Neural cell (in vitro differentiated cells): ENCODE results near the gene OR52E8. TPM values are rescaled to one million over a fixed set of nuclear protein-coding genes. Genes with fewer than 3 reads are reported as not detected.

ENCODE experiments used
- H2AFZ ChIP-seq: fragments of 200-600, 300-800 bp; sonication (generic), shearing (Covaris generic); 2 replicates; pipeline ENCODE4 v1.6.0; 2014; ENCODE audit warnings: low read depth, mild to moderate bottlenecking, antibody characterized with exemption, low read length, moderate library complexity
- H3F3A ChIP-seq: fragments of 200-600 bp; shearing (Covaris generic); 2 replicates; pipeline ENCODE4 v1.6.1; 2016; ENCODE audit warnings: mild to moderate bottlenecking, moderate library complexity, mixed read lengths, antibody characterized with exemption, low read length; ENCODE audit not compliant: insufficient read depth, poor library complexity, severe bottlenecking
- H3K27ac ChIP-seq: fragments of 200-600, 300-800 bp; sonication (generic), shearing (Covaris generic); 2 replicates; pipeline ENCODE4 v1.5.1; 2014; ENCODE audit warnings: mild to moderate bottlenecking, low read length, moderate library complexity
- H3K27me3 ChIP-seq: fragments of 300-800, 200-600 bp; sonication (generic), shearing (Covaris generic); 2 replicates; pipeline ENCODE4 v1.6.0; 2014; ENCODE audit warnings: mild to moderate bottlenecking, low read depth, low read length, moderate library complexity; ENCODE audit not compliant: insufficient read depth
- H3K36me3 ChIP-seq: fragments of 300-800, 200-600 bp; sonication (generic), shearing (Covaris generic); 2 replicates; pipeline ENCODE4 v1.5.1; 2014; ENCODE audit warnings: mild to moderate bottlenecking, antibody characterized with exemption, low read length, moderate library complexity; ENCODE audit not compliant: insufficient read depth
- H3K4me2 ChIP-seq: fragments of 300-800, 200-600 bp; sonication (generic), shearing (Covaris generic); 2 replicates; pipeline ENCODE4 v1.6.0; 2014; ENCODE audit warnings: mild to moderate bottlenecking, low read length
- H3K4me3 ChIP-seq: fragments of 300-800, 200-600 bp; sonication (generic), shearing (Covaris generic); 2 replicates; pipeline ENCODE4 v1.5.1; 2014; ENCODE audit warnings: mild to moderate bottlenecking, low read length, moderate library complexity
- H3K79me2 ChIP-seq: fragments of 200-600 bp; shearing (Covaris generic); replicated peaks from 2 replicates; pipeline ENCODE4 v1.6.0; 2014; ENCODE audit warnings: mild to moderate bottlenecking, low read length, moderate library complexity; ENCODE audit not compliant: insufficient read depth
- H3K9ac ChIP-seq: fragments of 300-800, 200-600 bp; sonication (generic), shearing (Covaris generic); 2 replicates; pipeline ENCODE4 v1.6.1; 2016; ENCODE audit warnings: mild to moderate bottlenecking, low read length, mixed read lengths
- H3K9me2 ChIP-seq: fragments of 200-600 bp; shearing (Covaris generic); 2 replicates; pipeline ENCODE4 v1.6.1; 2016; ENCODE audit warnings: mild to moderate bottlenecking, low read length, mixed read lengths; ENCODE audit not compliant: insufficient read depth
- H3K9me3 ChIP-seq: fragments of 200-600, 300-800 bp; sonication (generic), shearing (Covaris generic); 2 replicates; pipeline ENCODE4 v1.6.1; 2016; ENCODE audit warnings: mild to moderate bottlenecking, mixed run types, low read length, moderate library complexity, mixed read lengths
- H4K20me1 ChIP-seq: fragments of 200-600 bp; shearing (Covaris generic); 2 replicates; pipeline ENCODE4 v1.6.1; 2016; ENCODE audit warnings: mild to moderate bottlenecking, mixed run types; ENCODE audit not compliant: insufficient read depth
- EP300 ChIP-seq: fragments of 450-650 bp; conservative IDR thresholded peaks from 2 replicates; pipeline ENCODE4 v1.6.1; 2014; ENCODE audit warnings: antibody characterized with exemption, mild to moderate bottlenecking, moderate library complexity; ENCODE audit not compliant: poor library complexity, severe bottlenecking
- EZH2 ChIP-seq: fragments of 200-600, 300-800 bp; shearing (Covaris generic), sonication (generic); IDR thresholded peaks from 2 replicates; pipeline ENCODE4 v1.6.1; 2014; ENCODE audit warnings: antibody characterized with exemption, low read length, borderline replicate concordance, mild to moderate bottlenecking; ENCODE audit not compliant: insufficient read depth, poor library complexity, severe bottlenecking
- MXI1 ChIP-seq: fragments of 450-650 bp; conservative IDR thresholded peaks from 2 replicates; pipeline ENCODE4 v1.6.1; 2014; ENCODE audit warnings: antibody characterized with exemption, mild to moderate bottlenecking; ENCODE audit not compliant: poor library complexity, severe bottlenecking
- POLR2AphosphoS5 ChIP-seq: IDR thresholded peaks from 2 replicates; pipeline ENCODE4 v1.6.1; 2012
- RAD21 ChIP-seq: fragments of 450-650 bp; conservative IDR thresholded peaks from 2 replicates; pipeline ENCODE4 v1.6.1; 2014; ENCODE audit warnings: antibody characterized with exemption, mild to moderate bottlenecking, moderate library complexity
- SMC3 ChIP-seq: fragments of 450-650 bp; conservative IDR thresholded peaks from 2 replicates; pipeline ENCODE4 v1.6.1; 2014; ENCODE audit warnings: antibody characterized with exemption, mild to moderate bottlenecking, moderate library complexity; ENCODE audit not compliant: poor library complexity
- TAF1 ChIP-seq: IDR thresholded peaks from 2 replicates; pipeline ENCODE4 v1.6.1; 2012; ENCODE audit warnings: low read depth
- polyA plus RNA-seq: library from polyadenylated mRNA; depleted of rRNA; stranded (reverse); fragments of >200 nt; gene quantifications from 2 replicates; pipeline ENCODE4 v1.2.3, GENCODE V29; 2014
- TF ChIP-seq, protein P1 (sequence below): fragments of 450-650 bp; IDR thresholded peaks from 2 replicates; pipeline ENCODE4 v1.5.1; 2014; ENCODE audit warnings: antibody characterized with exemption, mild to moderate bottlenecking, moderate library complexity; ENCODE audit not compliant: poor library complexity, severe bottlenecking
- TF ChIP-seq, protein P2 (sequence below): IDR thresholded peaks from 2 replicates; pipeline ENCODE4 v1.6.1; 2012; ENCODE audit warnings: borderline replicate concordance

Gene OR52E8
- polyA plus RNA-seq, 1 donor from 2014 or later: not detected

- no peak for TF ChIP-seq SMC3
- TF ChIP-seq EP300: no peak
- TF ChIP-seq, protein P1, sequence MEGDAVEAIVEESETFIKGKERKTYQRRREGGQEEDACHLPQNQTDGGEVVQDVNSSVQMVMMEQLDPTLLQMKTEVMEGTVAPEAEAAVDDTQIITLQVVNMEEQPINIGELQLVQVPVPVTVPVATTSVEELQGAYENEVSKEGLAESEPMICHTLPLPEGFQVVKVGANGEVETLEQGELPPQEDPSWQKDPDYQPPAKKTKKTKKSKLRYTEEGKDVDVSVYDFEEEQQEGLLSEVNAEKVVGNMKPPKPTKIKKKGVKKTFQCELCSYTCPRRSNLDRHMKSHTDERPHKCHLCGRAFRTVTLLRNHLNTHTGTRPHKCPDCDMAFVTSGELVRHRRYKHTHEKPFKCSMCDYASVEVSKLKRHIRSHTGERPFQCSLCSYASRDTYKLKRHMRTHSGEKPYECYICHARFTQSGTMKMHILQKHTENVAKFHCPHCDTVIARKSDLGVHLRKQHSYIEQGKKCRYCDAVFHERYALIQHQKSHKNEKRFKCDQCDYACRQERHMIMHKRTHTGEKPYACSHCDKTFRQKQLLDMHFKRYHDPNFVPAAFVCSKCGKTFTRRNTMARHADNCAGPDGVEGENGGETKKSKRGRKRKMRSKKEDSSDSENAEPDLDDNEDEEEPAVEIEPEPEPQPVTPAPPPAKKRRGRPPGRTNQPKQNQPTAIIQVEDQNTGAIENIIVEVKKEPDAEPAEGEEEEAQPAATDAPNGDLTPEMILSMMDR: no peak
- TF ChIP-seq, protein P2, sequence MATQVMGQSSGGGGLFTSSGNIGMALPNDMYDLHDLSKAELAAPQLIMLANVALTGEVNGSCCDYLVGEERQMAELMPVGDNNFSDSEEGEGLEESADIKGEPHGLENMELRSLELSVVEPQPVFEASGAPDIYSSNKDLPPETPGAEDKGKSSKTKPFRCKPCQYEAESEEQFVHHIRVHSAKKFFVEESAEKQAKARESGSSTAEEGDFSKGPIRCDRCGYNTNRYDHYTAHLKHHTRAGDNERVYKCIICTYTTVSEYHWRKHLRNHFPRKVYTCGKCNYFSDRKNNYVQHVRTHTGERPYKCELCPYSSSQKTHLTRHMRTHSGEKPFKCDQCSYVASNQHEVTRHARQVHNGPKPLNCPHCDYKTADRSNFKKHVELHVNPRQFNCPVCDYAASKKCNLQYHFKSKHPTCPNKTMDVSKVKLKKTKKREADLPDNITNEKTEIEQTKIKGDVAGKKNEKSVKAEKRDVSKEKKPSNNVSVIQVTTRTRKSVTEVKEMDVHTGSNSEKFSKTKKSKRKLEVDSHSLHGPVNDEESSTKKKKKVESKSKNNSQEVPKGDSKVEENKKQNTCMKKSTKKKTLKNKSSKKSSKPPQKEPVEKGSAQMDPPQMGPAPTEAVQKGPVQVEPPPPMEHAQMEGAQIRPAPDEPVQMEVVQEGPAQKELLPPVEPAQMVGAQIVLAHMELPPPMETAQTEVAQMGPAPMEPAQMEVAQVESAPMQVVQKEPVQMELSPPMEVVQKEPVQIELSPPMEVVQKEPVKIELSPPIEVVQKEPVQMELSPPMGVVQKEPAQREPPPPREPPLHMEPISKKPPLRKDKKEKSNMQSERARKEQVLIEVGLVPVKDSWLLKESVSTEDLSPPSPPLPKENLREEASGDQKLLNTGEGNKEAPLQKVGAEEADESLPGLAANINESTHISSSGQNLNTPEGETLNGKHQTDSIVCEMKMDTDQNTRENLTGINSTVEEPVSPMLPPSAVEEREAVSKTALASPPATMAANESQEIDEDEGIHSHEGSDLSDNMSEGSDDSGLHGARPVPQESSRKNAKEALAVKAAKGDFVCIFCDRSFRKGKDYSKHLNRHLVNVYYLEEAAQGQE: no peak
- TF ChIP-seq EZH2: no peak
- no peak for TF ChIP-seq TAF1
- no peak for TF ChIP-seq RAD21
- TF ChIP-seq POLR2AphosphoS5: no peak
- TF ChIP-seq MXI1: no peak
- H4K20me1 ChIP-seq: no peaks in the 10 kb centered on the region
- H3K36me3 ChIP-seq: no peaks in the 10 kb centered on the region
- H3K9ac ChIP-seq: no peak overlapping the region
- no peaks in the 10 kb centered on the region for H3K9me2 ChIP-seq
- H3K79me2 ChIP-seq: no peaks in the 10 kb centered on the region
- H3K4me2 ChIP-seq: no peak overlapping the region
- H2AFZ ChIP-seq: no peak overlapping the region
- no peaks in the 10 kb centered on the region for H3K9me3 ChIP-seq
- H3K4me3 ChIP-seq: no peak overlapping the region
- H3K27ac ChIP-seq: no peak overlapping the region
- no peaks in the 10 kb centered on the region for H3K27me3 ChIP-seq
- no peaks in the 10 kb centered on the region for H3F3A ChIP-seq
Measured at GRCh38 chr11:5833446-5833845, 24.0 kb downstream of the OR52E8 start.

DNA sequence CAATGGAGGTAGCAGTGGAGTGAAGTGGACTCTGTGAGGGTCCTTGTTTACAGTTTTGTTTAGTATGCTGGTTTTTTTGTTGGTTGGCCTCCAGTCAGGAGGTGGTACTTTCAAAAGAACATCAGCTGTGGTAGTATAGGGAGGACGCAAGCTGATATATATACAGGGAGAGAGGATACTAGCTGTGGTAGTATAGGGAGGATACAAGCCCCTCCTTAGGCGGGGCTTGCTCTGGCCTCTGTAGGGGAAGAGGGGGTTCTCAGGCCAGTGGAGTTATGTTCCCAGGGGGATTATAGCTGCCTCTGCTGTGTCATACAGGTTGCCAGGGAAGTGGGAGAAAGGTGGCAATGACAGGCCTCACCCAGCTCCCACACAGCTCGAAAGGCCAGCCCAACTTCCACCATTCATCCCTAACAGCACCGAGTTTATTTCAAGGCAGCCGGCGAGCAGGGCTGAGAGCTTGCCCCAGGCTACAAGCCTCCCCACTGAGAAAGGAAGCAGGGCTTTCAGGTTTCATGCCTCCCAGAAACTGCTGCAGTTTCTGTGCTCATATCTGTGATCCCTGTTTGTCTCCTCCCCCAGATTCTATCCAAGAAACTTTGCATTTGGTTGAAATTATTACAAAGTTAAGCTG is 26.2 kb downstream of the OR52E8 start:
- no peaks in the 10 kb centered on the region for H3K79me2 ChIP-seq
- no peaks in the 10 kb centered on the region for H3F3A ChIP-seq
- no peaks in the 10 kb centered on the region for H3K9me2 ChIP-seq
- no peaks in the 10 kb centered on the region for H3K9me3 ChIP-seq
- no peak overlapping the region for H3K9ac ChIP-seq
- H2AFZ ChIP-seq: no peak overlapping the region
- H3K27me3 ChIP-seq: no peaks in the 10 kb centered on the region
- TF ChIP-seq EZH2: no peak
- TF ChIP-seq RAD21: no peak
- no peak for TF ChIP-seq SMC3
- TF ChIP-seq, protein P2: no peak
- no peak for TF ChIP-seq TAF1
- no peak for TF ChIP-seq POLR2AphosphoS5
- TF ChIP-seq, protein P1: no peak
- no peak for TF ChIP-seq MXI1
- TF ChIP-seq EP300: no peak
- no peak overlapping the region for H3K4me3 ChIP-seq
- no peak overlapping the region for H3K4me2 ChIP-seq
- H3K36me3 ChIP-seq: no peaks in the 10 kb centered on the region
- no peaks in the 10 kb centered on the region for H4K20me1 ChIP-seq
- no peak overlapping the region for H3K27ac ChIP-seq
